ENCODE measurements around the gene SEPHS1.
"Not testable (repeated sequence)": the region's sequence is repeated elsewhere in the genome, so short reads cannot be mapped to it uniquely, and the experiment has no call there.

Gene SEPHS1

DNA sequence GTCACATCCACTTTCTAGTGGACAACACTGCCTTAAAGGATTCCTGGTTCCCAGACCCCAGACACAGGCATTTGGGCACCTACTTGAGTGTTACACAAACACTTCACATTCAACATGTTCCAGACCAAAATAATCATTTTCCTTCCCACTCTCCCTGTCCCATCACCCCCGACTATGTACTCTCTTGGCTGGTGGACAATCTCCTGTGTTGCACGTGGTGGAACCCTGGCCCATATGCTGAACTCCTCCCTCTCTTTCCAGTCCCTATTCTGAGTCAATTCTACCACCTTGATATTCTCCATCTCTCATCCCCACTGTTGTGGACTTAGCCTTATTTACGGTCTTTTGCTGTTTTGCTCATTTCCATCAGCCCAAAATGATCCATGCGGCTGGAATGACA lies 8.3 kb upstream of the SEPHS1 start:
- no peak for DNase-seq

DNA sequence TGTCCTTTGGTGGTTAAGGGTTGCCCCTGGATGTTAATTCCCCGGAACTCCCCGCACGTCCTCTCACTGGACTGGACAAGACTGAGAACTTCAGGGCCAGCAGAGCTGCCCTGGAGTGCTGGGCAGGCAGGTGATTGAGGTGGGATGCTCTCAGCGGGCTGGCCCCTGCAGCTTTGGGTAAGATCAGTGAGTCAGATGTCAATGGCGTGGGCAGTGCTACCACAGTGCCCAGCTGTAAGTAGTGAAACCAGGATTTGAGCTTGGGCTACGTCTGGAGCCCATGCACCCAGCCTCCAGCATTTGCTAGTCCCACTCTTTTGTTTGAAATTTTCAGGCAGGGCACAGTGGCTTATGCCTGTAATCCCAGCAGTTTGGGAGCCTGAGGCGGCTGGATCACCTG lies 6.7 kb upstream of the SEPHS1 start:
- no peak for DNase-seq

DNA sequence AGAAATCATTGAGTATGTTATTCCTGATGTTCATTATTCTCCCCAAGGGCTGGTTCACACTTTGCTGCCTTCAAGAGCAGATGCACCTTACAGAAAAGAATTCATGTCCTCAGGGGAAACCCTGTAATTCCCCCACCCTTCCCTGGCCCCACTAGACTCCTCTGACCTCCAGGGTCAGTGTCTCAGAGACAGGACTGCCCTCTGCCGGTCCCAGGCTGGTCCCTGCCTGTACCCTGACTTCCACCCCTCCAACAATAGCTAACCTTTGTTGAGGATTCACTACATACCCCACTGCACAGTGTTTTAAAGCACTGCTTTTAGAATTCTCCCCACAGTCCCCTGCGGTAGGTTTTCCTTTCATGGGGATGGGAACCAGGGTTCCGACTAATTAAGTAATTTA lies 4.4 kb upstream of the SEPHS1 start:
- no peak for DNase-seq

DNA sequence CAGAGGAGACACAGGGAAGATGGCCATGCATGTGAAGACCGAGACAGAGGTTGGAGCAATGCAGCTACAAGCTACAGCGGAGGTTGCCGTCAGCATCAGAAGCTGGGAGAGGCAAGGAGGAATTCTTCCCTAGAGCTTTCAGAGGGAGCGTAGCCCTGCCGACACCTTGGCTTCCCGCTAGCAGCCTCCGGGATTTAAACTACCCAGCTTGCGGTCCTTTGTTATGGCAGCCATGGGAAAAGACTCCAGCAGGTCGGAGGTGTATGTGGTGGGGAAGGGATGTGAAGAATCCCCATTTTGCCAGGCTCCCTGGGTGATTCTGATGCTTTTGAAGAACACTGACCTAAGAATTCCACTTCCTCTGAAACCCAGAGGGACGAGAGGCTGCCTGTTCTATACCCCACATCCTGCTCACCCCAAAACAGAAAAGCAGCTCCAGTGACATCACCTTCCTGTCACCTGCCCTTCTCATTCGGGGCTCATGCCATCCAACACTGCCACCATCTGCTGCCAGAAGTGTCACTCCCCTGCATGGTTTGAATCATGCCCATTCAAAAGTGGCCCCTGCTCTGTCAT lies 3.3 kb upstream of the SEPHS1 start:
- DNase-seq = no peak

DNA sequence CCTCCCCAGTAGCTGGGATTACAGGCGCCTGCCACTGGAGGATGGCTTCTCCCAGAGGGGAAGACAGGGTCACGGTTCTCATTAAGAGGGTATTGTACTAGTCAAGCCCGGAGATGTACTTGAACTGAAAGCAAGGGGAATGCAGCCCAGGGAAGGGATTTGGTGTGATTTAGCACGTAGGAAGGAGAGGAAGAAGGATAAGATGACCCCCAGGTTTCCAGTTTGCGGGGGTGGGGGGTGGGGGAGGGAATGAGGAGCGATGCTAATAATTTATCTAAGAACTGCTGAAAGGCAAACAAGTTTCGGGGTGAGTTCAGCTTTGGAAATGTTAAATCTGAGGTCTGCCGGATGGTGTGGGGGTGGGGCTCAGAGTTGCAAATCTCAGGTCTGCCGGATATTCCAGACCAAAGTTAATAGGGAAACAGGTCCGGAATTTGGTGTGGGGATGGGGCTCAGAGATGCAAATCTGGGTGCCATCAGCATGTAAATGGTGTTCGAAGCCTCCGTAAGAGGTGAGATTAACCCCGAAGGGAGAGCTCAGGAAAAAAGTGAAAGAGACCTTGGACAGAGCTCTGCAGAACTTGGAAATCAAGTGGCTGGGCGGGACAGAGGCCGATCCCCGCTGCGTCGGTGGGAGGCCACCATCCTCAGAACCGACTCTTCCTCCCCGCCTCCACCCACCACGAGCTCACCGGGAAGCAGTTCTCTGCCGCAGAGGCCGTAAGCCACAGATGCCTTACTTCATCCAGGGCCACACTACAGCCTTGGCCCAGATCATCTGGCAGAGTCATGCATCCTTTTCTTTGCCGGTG lies 1.6 kb upstream of the SEPHS1 start:
- DNase-seq = no peak

DNA sequence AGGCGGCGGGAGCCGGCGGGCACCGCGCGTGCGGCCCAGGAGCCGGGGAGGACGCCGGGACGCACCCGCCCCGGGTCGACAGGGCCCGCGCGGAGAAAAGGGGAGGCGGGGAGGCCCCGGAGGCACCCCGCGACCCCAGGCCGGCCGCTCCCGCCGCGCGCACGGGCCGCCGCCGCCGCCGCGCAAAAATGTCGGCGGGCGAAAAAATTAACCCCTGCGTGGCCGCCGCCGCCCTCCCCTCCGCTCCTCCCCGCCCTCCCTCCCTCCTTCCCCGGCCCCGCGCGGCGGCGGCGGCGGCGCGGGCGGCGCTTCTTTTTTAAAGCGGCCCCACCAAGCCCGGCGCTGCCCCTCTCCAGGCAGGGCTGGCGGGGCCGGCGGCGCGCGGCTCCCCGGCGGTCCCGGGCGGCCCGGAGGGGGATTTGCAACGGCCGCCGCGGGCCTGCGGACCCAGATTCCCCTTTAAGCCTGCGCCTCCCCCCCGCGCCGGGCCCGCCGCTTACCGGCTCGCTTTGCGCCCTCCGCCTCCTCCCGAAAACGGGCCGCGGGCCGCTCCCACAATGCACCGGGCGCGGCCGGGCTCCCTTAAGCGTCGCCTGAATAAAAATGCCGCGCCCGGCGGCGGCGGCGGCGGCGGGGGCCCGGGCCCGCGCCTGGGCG lies 465 bp downstream of the SEPHS1 start:
- DNase-seq = peak; percentile 72

DNA sequence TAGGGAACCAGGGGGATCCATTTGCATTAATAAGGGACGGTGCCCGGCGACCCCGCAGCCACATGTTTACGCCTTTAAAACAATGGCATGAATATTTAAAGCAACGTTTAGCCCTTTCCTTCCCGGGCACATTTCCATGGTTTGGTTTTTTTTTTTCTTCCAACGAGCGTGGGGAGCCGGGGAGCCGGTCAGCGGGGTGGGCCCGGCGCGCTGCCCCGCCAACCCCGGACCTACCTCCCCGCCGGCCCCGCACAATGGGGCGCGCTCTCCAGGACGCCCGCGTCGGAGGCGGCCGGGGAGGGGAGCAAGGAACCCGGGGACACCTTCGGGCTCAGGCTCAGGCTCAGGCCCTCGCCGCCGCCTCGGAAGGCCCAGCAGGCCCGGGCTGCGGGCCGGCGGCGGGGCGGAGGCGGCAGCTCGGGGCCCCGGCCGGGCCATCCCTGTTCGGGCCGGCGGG lies 1.0 kb downstream of the SEPHS1 start:
- no peak for DNase-seq

DNA sequence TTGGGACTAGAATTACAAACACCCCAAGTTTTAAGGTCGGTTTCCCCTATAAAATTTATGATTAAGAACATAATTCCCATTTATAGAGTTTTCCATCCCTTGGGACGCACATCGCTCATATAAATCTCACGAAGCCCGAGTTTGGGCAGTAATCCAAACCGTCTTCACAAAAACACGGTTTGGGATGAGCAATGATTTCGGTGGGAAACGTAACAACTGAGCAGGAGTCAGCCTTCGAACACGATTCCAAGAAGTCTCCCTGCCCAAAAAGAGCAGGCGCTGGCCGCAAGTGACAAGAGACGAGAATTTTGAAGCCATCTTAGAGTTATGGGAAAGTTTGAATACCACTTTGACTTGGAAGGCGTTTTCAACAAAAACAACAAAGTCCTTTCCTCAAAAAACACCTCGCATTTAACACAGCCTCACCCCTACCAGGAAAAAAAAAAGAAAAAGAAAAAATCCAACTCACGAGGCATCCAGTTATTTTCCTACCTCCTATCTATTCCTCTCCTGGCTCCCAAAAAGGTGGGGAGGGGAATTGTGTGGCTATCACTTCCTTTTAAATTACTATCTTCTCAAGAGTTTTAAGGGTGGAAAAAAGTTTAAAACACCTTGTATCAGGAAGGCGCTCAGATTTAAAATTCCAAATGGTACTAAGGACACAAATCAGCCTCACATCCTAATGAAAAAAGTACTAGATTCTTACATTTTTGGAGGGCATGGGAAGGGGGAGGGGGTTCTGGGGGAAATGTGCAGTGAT lies 1.6 kb downstream of the SEPHS1 start:
- DNase-seq = no peak

DNA sequence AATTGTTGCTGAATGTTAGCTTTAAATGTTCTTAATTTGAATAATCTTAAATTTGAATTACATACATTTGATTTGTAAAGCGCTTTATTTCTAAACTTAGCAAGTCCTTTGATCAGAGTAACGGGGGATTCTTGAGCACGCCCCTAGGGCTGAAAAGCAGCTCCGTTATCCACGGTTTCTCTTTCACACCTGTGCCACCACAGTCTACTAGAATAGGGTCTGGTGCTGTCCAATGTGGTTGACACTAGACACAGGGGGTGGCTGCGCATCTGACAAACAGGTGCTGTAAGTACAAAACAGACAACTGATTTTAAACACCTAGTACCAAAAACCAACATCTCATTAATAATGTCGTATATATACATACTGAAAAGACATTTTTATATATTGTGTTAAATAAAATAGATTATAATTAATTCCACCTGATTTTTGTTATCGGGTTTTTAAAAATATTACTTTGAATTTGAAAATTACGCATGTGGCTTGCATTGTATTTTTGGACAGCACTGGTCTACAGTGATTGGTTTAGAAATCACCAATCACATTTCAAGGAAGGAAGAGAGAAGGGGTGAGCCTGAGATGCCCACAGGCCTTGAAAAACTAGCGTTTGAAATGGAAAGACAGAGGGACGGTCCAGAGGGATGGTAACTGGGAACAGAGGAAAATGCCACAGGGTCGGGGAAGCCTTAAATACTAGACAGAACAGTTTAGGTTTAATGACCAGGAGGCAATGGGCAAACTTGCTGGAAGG lies 7.3 kb downstream of the SEPHS1 start:
- DNase-seq = no peak

DNA sequence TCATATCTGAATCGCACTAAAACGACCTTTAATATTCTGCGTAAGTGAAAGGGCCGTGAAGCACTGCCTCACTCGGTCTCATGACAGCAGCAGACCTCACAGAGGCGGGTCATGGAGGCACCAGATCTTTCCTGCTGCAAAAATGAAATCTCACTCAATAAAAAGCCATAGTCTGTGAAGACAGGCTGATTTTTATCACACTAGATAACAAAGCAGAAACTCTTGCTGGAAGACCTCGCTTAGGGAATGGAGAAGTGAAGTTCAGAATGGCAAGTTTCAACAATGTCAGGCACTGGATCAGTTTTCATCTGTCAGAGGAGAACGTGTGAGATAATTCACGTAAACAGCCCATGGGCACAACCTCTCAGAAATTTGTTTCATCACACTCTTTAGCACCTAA lies 8.0 kb downstream of the SEPHS1 start:
- DNase-seq = no peak

DNA sequence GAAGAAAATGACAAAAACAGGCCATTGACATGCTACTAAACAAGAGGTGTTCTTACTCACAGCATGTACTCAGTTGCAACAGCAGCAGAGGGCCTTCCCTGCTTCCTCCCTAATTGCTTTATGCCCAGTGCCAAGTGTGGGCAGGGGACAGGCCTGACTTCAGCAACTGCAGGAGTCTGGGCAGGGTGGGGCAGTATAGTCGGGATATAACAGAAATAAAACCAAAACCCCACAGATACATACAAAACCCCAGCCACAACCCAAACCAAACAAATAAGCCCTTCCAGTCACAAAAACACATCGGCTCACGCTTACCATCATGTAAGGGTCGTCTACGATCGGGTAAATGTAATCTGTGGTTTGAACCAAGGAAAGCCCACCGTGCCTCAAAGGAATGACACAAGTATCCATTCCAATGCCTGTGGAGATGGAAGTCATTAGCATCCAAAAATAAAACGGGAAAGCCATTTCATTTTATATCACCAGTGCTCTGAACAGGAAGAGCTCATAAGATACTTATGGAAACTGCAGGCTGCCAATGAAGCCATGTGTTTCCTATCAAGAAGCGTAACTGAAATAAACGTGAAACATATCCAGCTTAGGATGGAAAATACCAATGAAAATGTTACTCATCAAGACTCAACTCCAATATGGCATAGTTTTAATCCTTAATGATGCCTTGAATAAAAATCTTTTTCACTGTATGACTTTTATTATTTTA lies 9.5 kb downstream of the SEPHS1 start:
- DNase-seq = no peak

DNA sequence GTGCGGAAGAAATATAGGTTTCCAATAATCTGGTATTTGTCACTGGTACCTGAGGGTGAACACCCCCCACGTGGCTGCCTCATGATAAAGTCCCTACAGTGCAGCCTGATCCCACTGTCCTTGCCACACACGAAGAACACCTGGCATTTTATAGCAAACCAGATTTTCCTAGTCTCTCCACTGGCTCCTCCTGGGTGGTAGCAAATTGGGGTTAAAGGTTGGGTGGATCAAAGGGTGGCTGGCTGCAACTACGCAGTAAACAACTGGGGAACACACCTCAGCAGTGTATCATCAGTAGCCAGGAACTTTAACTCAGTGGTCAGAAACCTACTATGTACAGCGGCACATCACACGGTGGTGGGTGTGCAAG lies 10.3 kb downstream of the SEPHS1 start:
- no peak for DNase-seq

DNA sequence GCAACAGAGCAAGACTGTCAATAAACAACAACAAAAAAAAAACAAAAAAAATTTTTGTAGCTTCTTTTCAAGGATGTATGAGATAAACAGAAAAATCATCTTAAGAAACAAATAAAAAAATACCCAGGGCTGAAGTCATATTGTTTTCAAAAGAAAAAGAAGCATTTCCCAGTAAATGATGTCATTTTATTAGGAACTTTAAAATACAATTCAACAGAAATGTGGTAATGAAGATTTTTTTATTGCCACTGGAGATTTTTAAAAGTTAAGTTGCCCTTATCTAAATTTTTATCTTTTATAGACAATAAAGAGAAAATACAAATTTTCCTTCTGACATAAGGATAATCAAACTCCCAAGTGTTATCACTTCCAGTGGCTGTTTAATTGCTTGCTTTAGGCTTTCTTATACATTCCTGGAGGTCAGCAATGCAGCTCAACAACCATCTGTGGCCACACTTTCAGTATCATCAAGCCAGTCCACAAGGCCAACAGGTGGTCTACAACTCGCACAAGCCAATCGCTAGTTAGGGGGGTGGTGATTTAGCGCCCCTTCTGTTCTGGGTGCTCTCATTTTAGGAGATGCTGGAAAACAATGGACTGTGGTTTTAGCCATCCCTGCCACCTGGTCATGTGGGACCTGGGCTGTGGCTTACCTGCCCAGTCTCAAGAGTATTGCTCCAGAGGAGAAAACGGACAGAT lies 10.8 kb downstream of the SEPHS1 start:
- no peak for DNase-seq

DNA sequence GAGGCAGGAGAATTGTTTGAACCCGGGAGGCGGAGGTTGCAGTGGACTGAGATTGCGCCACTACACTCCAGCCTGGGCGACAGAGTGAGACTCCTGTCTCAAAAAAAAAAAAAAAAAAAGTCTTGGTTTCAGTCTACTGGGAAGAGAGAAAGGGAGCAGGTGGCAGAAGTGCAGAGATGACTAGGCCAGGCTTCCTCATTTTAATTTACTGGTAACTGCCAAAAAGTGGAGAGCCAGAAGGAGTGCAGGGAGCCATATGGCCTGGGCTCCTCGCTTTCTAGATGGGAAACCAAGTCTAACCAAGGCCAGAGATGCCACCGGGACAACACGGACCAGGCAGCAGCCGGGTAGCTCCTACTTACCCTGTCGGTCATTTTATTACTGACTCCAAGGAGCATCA lies 12.2 kb downstream of the SEPHS1 start:
- no peak for DNase-seq

DNA sequence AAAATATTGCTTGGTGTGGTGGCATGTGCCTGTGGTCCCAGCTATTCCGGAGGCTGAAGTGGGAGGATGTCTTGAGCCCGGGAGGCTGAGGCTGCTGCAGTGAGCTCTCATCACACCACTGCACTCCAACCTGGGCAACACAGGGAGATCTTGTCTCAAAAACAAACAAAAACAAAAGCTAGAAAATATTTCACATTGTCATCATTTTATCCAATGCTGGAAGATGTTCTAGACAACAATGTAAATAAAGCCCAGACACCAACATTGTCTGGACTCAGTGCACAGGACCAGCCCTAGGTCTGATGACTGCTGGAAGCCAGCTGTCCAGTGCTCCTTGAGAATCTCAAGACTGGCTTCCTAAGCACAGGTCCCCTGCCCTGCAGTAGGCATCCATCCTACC lies 13.5 kb downstream of the SEPHS1 start:
- DNase-seq = no peak

DNA sequence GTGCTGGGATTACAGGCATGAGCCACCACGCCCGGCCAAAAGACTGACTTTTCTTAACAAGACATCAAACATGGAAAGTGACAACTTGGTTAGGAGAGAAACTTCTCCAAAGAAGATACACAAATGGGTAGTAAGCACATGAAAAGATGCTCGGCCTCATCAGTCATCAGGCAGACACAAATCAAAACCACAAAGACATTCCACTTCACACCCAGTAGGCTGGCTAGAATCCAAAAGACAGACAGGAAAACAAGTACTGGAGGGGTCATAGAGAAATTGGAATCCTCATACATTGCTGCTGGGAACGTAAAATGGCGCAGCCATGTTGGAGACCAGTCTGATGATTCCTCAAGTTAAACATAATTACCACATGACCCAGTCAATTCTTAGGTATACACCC lies 16.4 kb downstream of the SEPHS1 start:
- DNase-seq = no peak

DNA sequence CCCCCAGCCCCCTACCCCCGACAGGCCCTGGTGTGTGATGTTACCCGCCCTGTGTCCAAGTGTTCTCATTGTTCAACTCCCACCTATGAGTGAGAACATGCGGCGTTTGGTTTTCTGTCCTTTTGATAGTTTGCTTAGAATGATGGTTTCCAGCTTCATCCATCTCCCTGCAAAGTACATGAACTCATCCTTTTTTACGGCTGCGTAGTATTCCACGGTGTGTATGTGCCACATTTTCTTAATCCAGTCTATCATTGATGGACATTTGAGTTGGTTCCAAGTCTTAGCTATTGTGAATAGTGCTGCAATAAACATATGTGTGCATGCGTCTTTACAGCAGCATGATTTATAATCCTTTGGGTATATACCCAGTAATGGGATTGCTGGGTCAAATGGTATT lies 17.1 kb downstream of the SEPHS1 start:
- DNase-seq = not testable (repeated sequence)

DNA sequence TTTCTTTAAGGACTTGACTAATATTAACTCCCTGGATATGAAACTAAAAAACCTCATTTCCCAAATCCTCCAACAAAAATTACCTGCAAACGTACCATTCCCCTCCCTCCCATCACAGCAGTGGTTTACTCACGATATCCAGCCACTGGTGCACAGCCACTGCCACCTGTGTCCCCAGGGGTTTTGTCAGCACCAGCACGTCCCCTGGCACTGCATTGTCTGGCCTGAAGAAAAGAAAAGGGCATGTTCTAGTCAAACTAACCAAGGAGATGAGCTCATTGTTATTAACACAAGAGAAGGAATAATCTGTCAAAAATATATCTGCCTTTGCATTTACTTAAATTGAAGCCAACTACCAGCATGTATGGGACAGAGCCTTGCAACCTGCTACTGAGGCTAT lies 18.5 kb downstream of the SEPHS1 start:
- no peak for DNase-seq

DNA sequence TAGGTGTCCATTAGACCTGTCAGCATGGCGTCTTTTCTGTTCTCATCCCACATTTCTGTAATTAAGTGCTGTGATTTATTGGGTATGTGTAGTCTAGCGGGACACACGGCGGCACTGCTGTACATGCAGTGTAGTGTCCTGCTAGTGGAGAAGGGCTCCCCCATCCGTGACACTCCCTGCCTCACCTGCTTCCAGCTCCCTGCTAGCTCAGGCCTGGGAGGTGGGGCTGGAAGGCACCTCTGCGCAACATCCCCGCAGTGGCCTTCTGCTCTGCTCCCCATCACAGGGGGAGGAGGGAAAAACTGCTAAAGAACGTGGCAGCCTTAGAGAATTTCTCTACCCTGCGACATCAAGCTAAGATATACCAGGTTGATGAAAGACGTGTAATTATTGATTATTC lies 19.5 kb downstream of the SEPHS1 start:
- no peak for DNase-seq

DNA sequence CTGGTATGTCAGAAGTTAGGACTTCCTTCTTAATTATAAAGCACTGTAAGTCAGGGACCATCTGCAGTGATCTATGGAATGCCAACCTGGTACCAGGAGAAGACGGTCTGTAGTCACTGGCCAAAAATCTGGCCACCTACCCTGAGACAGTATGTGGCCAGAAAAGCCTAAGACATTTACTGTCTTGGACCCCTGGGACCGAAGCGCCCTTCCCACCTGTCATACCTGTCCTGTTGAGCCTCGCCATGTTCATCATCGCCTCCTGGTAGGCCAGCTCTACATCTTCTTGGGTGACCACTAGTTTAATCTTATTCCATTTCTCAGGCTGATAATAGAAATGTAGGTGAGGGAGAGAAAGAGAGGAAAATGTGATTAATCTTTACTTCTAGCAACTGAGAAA lies 20.0 kb downstream of the SEPHS1 start:
- DNase-seq = no peak

DNA sequence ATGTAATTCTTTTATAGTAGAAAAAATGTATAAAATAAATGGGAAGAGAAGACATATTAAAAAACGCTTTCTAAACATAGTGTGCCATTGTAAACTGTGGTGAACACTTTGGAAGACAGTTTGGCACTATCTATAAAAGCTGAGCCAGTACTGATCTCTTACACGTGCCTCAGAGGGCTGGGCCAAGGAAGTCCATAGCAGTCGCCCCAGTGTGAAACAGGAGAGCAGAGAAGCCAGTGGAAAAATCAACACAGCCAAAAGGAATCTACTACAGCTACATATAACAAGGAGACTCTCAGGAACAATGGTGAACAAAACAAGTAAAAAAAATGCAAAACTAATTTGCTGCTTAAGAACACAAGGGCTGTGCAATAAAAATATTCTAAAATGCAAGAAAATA lies 20.6 kb downstream of the SEPHS1 start:
- DNase-seq = no peak
